Trophoblast cell (in vitro differentiated cells and primary cell): ENCODE data around the gene GRIN2A.

Experiments
- DNase-seq, 2 donors: peaks; one replicate each; pipeline ENCODE4 v3.0.0-alpha.2; 2016
- H2AFZ ChIP-seq: 2 replicates; pipeline ENCODE4 v1.6.1; 2013; ENCODE audit warnings: low read length, moderate library complexity, mild to moderate bottlenecking; ENCODE audit not compliant: insufficient read depth, poor library complexity
- H2AK5ac ChIP-seq: 2 replicates; pipeline ENCODE4 v1.6.1; 2013; ENCODE audit warnings: mild to moderate bottlenecking, low read length
- H2BK120ac ChIP-seq: 2 replicates; pipeline ENCODE4 v1.6.1; 2013; ENCODE audit warnings: low read length, mild to moderate bottlenecking, moderate library complexity; ENCODE audit not compliant: insufficient read depth, poor library complexity
- H2BK12ac ChIP-seq: 2 replicates; pipeline ENCODE4 v1.6.1; 2013; ENCODE audit warnings: mild to moderate bottlenecking, low read length, moderate library complexity
- H2BK5ac ChIP-seq: 2 replicates; pipeline ENCODE4 v1.6.1; 2013; ENCODE audit warnings: low read length, low read depth, moderate library complexity, mild to moderate bottlenecking; ENCODE audit not compliant: poor library complexity
- H3K14ac ChIP-seq: 2 replicates; pipeline ENCODE4 v1.6.1; 2013; ENCODE audit warnings: mild to moderate bottlenecking, low read length
- H3K18ac ChIP-seq: 2 replicates; pipeline ENCODE4 v1.6.1; 2013; ENCODE audit warnings: mild to moderate bottlenecking, low read length
- H3K23ac ChIP-seq: 2 replicates; pipeline ENCODE4 v1.6.1; 2013; ENCODE audit warnings: low read length
- H3K27ac ChIP-seq: 2 replicates; pipeline ENCODE4 v1.5.1; 2013; ENCODE audit warnings: low read depth, mild to moderate bottlenecking, inconsistent platforms, low read length, moderate library complexity
- H3K27me3 ChIP-seq: 2 replicates; pipeline ENCODE4 v1.6.1; 2013; ENCODE audit warnings: inconsistent platforms, mild to moderate bottlenecking, low read length, moderate library complexity; ENCODE audit not compliant: insufficient read depth
- H3K36me3 ChIP-seq, 2 experiments: 1 replicate in 1 of 2; 2 replicates in 1 of 2; pipeline ENCODE4 v1.6.1; 2013; ENCODE audit warnings: low read length in 2 of 2, mild to moderate bottlenecking in 2 of 2, moderate library complexity in 1 of 2; ENCODE audit not compliant: insufficient read depth in 2 of 2, control insufficient read depth in 1 of 2
- H3K4ac ChIP-seq: 2 replicates; pipeline ENCODE4 v1.6.1; 2013; ENCODE audit warnings: low read depth, mild to moderate bottlenecking, low read length, moderate library complexity
- H3K4me1 ChIP-seq, 2 experiments: 1 replicate in 1 of 2; 2 replicates in 1 of 2; pipeline ENCODE4 v1.6.1; 2013; ENCODE audit warnings: low read length in 2 of 2, mild to moderate bottlenecking in 2 of 2, moderate library complexity in 1 of 2; ENCODE audit not compliant: insufficient read depth in 2 of 2, control insufficient read depth in 1 of 2
- H3K4me2 ChIP-seq: 2 replicates; pipeline ENCODE4 v1.6.1; 2013; ENCODE audit warnings: inconsistent platforms, mild to moderate bottlenecking, low read length, moderate library complexity
- H3K4me3 ChIP-seq: 2 replicates; pipeline ENCODE4 v1.5.1; 2013; ENCODE audit warnings: mild to moderate bottlenecking, low read depth, low read length, inconsistent platforms
- H3K79me1 ChIP-seq: one replicate; pipeline ENCODE4 v1.6.1; 2013; ENCODE audit warnings: low read length
- H3K79me2 ChIP-seq: 2 replicates; pipeline ENCODE4 v1.6.1; 2013; ENCODE audit warnings: low read length, mild to moderate bottlenecking; ENCODE audit not compliant: control insufficient read depth, insufficient read depth, poor library complexity
- H3K9ac ChIP-seq: 2 replicates; pipeline ENCODE4 v1.6.1; 2013; ENCODE audit warnings: mild to moderate bottlenecking, low read length
- H3K9me3 ChIP-seq: 2 replicates; pipeline ENCODE4 v1.6.1; 2013; ENCODE audit warnings: low read depth, mild to moderate bottlenecking, control low read depth, inconsistent platforms, low read length; ENCODE audit not compliant: insufficient read depth
- H4K12ac ChIP-seq: 2 replicates; pipeline ENCODE4 v1.6.1; 2013; ENCODE audit warnings: low read depth, mild to moderate bottlenecking, low read length, moderate library complexity
- H4K8ac ChIP-seq: 2 replicates; pipeline ENCODE4 v1.6.1; 2013; ENCODE audit warnings: low read depth, mild to moderate bottlenecking, low read length, moderate library complexity
- H4K91ac ChIP-seq: one replicate; pipeline ENCODE4 v1.6.1; 2013; ENCODE audit warnings: low read depth, mild to moderate bottlenecking, low read length, moderate library complexity
- WGBS: extraction: QIAGEN DNeasy Blood & Tissue Kit; methylation state at CpG from one replicate; pipeline ENCODE4 v1.1.7; 2013; ENCODE audit warnings: missing lambda C conversion rate; ENCODE audit not compliant: insufficient read length, insufficient coverage; ENCODE audit errors: extremely low coverage; 5-methylcytosine and 5-hydroxymethylcytosine counted together

GRIN2A gene

DNA sequence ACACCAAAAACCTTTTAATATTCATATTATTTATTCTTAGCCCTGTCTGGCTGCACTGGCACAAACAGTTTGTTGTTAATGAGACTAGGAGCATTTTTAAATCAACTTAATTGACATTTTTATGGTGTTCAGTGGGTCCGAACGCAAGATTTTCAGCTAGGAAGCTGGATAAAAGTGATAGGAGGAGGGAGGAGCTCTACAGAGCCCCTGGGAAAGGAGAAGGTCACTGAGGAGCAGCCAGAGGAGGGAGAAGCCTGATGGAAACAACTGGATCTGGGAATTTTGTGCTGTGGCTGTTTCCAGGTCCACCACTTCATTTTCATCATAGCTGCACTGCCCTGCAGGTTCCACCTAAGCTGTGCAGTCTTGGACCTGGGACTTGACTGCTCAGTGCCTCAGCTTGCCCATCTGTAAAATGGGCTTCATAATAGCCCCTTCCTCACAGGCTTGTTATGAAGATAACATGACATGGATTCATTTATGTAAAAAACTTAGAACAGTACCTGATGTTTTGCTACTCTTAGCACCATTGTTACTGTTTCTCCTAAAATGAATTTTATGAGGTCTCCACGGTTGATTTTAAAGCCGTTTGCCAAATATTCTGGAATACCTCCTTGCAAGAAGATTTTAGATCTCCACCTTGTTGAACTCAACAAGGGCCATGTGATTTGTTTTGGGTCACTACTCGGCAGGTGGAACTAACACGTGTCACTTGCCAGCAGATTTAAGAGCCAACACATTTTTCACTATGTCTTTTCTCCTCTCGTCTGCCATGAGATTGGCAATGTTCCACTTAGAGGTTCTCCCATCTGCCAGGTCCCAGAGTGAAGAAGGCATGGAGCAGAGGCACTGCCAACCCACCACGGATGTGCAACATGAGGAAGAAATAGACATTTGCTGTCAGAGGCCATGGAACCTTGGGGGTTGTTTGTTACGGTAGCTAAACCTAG is 18.7 kb upstream of the GRIN2A start:
- Histone ChIP-seq H3K79me2 (no peaks in the 10 kb centered on the region), H3K4me3 (no peak overlapping the region), H3K27me3 (no peaks in the 10 kb centered on the region), H3K14ac (no peak overlapping the region), H2BK12ac (no peak overlapping the region), H3K18ac (no peak overlapping the region), H2BK120ac (no peak overlapping the region), H2AFZ (no peak overlapping the region), H3K4me2 (no peak overlapping the region), H2BK5ac (no peak overlapping the region), H3K4me1 (no peaks in the 10 kb centered on the region), H4K8ac (no peak overlapping the region), H3K36me3 (no peaks in the 10 kb centered on the region), H3K27ac (no peak overlapping the region), H3K9ac (no peak overlapping the region), H3K23ac (no peak overlapping the region), H3K79me1 (no peaks in the 10 kb centered on the region), H3K4ac (no peak overlapping the region), H4K91ac (no peak overlapping the region), H4K12ac (no peak overlapping the region), H3K9me3 (peaks cover 2% of the 10 kb centered on the region), H2AK5ac (no peak overlapping the region)
- DNase-seq = no peak
- WGBS = no CpG with 5 or more reads among the region's 9 CpGs

DNA sequence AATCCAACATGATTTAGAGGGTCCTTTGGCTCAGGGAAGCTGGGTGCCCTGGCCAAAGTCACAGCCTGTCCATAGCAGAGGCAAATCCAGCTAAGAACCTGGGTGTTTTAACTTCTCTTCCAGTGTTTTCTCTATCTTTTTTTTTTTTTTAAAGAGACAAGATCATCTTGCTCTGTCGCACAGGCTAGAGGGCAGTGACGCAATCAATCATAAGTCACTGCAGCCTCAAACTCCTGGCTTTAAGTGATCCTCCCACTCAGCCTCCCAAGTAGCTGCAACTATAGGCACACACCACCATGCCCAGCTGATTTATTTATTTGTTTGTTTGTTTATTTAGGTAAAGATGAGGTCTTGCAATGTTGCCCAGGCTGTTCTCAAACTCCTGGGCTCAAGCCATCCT is 14.8 kb upstream of the GRIN2A start:
- Histone ChIP-seq H3K79me1 (no peaks in the 10 kb centered on the region), H3K9ac (no peak overlapping the region), H2AK5ac (no peak overlapping the region), H3K4ac (no peak overlapping the region), H3K4me2 (no peak overlapping the region), H2AFZ (no peak overlapping the region), H4K8ac (no peak overlapping the region), H3K36me3 (no peaks in the 10 kb centered on the region), H3K4me1 (no peaks in the 10 kb centered on the region), H3K23ac (no peak overlapping the region), H3K79me2 (no peaks in the 10 kb centered on the region), H3K27me3 (no peaks in the 10 kb centered on the region), H3K14ac (no peak overlapping the region), H3K18ac (no peak overlapping the region), H2BK120ac (no peak overlapping the region), H3K4me3 (no peak overlapping the region), H4K91ac (no peak overlapping the region), H2BK12ac (no peak overlapping the region), H3K9me3 (no peaks in the 10 kb centered on the region), H4K12ac (no peak overlapping the region), H3K27ac (no peak overlapping the region), H2BK5ac (no peak overlapping the region)
- no peak for DNase-seq
- no CpG with 5 or more reads among the region's 2 CpGs for WGBS

GRCh38 chr16:10191096-10191495 is 8.9 kb upstream of the GRIN2A start:
- no peaks in the 10 kb centered on the region for H3K9me3 ChIP-seq
- no peak overlapping the region for H2BK120ac ChIP-seq
- H2AK5ac ChIP-seq = no peak overlapping the region
- no peak overlapping the region for H3K9ac ChIP-seq
- H3K14ac ChIP-seq = no peak overlapping the region
- H3K4me1 ChIP-seq = no peaks in the 10 kb centered on the region
- H2AFZ ChIP-seq = no peak overlapping the region
- no peak overlapping the region for H3K23ac ChIP-seq
- no peak overlapping the region for H2BK12ac ChIP-seq
- H3K27me3 ChIP-seq = no peaks in the 10 kb centered on the region
- no peak overlapping the region for H3K18ac ChIP-seq
- H3K79me2 ChIP-seq = no peaks in the 10 kb centered on the region
- H4K12ac ChIP-seq = no peak overlapping the region
- no peak overlapping the region for H4K8ac ChIP-seq
- H3K4ac ChIP-seq = no peak overlapping the region
- no peaks in the 10 kb centered on the region for H3K36me3 ChIP-seq
- H2BK5ac ChIP-seq = no peak overlapping the region
- no peak overlapping the region for H3K27ac ChIP-seq
- WGBS = no CpG with 5 or more reads among the region's 2 CpGs
- H3K79me1 ChIP-seq = no peaks in the 10 kb centered on the region
- H4K91ac ChIP-seq = no peak overlapping the region
- DNase-seq = no peak
- H3K4me2 ChIP-seq = no peak overlapping the region
- no peak overlapping the region for H3K4me3 ChIP-seq

GRCh38 chr16:10189861-10190390 is 7.7 kb upstream of the GRIN2A start:
- Histone ChIP-seq H3K27ac (no peak overlapping the region), H3K9ac (no peak overlapping the region), H4K12ac (no peak overlapping the region), H3K4me1 (no peaks in the 10 kb centered on the region), H3K9me3 (no peaks in the 10 kb centered on the region), H2AFZ (no peak overlapping the region), H3K14ac (no peak overlapping the region), H4K8ac (no peak overlapping the region), H3K79me2 (no peaks in the 10 kb centered on the region), H3K36me3 (no peaks in the 10 kb centered on the region), H2BK120ac (no peak overlapping the region), H3K4me3 (no peak overlapping the region), H3K4me2 (no peak overlapping the region), H3K79me1 (no peaks in the 10 kb centered on the region), H3K23ac (no peak overlapping the region), H3K18ac (no peak overlapping the region), H2AK5ac (no peak overlapping the region), H3K27me3 (no peaks in the 10 kb centered on the region), H3K4ac (no peak overlapping the region), H2BK5ac (no peak overlapping the region), H2BK12ac (no peak overlapping the region), H4K91ac (no peak overlapping the region)
- DNase-seq = no peak
- no CpG with 5 or more reads among the region's 9 CpGs for WGBS
